ENCODE measurements around the gene FAM47E.

FAM47E gene

DNA sequence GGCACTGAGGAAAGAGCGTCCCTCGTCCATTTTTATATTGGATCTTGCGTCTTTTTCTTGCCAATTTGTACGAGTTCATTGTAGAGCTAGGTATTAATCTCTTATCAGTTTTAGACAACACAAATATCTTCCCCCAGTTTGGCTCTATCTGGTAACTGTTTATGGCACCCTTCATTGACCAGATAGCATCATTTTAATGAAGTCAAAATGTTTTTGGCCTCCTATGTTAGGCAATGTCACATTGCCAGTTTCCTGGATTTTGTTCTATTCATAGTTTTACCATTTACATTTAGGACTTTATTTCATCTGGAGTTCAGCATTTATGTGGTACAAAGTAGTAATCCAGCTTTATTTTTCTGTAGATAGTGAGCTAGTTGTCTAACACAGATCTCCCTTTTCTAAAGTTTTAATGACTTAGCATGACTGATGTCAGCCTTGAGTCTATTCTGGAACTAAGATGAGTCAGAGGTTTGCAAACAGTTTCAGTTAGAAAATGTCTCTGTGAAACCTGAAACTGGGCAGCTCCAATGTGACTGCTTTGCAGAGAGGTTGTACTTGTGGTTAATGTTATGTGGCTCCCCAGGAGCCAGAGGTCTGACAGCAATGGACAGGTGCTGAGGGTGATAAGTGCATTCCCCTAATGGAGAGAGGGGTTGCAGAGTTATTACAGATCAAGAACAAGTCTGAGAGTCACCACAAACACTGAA lies 49.7 kb downstream of the FAM47E start:
- DNase-seq (ENCODE audit: low spot score) = peak; percentile 23

DNA sequence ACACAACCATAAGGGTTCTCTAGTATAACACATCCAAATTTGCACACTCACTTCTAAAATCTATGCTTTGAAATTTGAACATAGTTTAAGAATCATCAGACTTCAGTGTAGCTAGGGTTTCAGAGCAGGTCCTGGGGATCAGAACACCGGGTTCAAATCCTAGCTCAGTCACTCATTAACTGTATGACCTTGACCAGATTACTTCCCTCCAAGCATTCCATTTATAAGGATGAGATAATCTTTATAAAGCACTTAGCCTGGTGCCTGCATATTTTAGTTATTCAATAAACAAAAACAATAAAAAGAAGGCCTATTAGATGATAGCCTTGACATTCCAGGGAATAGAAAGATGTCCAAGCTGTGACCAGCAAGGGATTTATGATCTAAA lies 50.2 kb downstream of the FAM47E start:
- no peak for DNase-seq (ENCODE audit: low spot score)

DNA sequence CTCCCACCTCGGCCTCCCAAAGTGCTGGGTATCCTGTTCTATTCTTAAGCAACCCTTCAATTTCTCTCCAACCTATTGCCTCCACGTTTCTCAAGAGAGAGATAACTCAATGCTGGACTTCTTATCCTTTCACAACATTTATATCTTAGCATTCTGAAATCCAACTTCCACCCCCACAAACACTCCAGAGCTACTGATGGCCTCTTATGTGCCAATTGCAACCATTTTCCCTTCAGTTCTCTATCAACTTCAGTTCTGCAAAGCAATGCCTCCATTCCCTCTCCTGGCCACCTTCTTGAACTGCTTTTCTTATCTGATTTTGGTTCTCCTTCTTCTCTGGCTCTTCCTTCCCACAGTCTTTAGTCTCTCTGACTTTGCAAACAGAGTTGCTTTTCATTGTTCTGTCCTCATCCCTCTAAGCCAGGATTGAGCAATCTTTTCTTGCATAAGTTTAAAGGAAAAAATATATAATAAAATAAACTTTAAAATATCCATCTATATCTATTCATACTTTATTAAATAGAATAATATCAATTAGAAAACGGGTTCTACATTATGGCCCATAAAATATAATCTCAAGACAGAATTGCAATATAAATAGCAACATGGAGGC lies 51.4 kb downstream of the FAM47E start:
- no peak for DNase-seq (ENCODE audit: low spot score)

DNA sequence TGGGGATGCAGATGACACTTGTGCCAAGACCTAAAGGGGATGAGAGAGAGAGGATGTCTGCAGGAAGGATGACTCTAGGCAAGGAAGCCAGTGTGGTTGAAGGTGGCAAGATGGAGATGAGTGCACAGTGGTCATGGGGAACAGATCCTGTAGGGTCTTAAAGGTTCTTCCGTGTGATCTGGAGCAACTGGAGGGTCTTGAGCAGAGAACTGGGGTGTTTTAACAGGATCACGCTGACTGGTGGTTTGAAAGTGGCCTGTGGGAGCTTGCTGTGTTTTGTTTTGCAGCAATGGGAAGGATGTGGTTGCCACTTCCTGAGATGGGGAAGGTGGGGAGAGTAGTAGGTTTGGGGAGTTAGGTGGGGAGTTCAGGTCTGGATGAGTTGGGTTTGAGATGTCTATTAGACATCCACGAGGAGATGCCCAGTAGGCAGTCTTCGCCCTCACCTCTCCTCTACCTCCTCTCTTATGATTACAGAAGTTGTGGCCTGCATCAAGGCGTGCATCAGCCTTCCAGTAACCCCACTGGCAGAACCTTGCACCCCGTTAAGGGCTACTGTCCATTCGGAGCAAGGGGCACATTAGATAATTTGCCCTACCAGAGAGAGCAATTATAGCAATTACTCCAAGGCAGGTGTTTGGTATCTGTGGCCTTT lies 53.6 kb downstream of the FAM47E start:
- no peak for DNase-seq (ENCODE audit: low spot score)

DNA sequence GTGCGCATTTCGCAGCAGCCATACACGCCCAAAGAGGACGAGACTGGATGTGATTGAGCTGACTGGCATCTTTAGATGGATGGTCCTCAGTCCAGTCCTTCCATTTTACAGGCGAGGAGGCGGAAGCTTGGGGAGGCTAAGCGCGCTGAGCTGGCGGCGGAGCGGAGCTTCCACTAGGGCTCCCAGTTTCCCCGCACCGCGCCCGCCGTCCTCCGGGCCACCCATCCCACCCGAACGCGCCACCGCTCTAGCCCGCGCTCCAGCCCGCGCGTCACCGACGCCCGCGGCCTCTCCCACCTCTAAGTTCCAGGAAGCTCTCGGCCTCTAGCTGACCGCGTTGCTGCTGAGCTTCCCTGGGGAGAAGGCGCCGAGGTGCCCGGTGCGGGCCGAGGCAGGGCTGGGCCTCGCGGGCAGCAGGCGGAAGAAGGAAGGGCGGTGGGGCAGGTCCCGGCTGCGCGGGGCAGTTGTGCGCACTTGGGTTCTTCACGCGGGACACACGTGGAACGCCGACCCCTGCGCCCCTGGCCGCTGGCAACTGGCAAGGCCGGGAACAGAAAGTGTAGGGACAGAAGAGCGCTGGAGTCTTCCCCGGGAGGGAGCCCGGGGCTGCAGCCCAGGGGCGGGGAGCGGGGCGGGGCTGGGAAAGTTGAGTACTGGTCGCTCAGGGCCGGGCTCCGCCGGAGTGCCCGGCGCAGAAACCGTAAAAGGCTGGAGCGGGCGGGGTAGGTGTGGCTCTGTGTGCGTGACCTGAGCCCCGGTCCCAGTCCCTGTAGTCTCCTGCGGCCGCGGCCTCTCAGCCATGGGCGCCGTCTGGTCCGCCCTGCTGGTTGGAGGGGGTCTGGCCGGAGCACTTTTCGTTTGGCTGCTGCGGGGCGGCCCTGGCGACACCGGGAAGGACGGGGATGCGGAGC lies 54.7 kb downstream of the FAM47E start, which contains the start of gene STBD1:
STBD1 (plus strand) TSS at position 763 of the 911 bp plus-strand sequence; CDS start at position 800, 37 bp downstream.
- peak; percentile 90 for DNase-seq (ENCODE audit: low spot score)

DNA sequence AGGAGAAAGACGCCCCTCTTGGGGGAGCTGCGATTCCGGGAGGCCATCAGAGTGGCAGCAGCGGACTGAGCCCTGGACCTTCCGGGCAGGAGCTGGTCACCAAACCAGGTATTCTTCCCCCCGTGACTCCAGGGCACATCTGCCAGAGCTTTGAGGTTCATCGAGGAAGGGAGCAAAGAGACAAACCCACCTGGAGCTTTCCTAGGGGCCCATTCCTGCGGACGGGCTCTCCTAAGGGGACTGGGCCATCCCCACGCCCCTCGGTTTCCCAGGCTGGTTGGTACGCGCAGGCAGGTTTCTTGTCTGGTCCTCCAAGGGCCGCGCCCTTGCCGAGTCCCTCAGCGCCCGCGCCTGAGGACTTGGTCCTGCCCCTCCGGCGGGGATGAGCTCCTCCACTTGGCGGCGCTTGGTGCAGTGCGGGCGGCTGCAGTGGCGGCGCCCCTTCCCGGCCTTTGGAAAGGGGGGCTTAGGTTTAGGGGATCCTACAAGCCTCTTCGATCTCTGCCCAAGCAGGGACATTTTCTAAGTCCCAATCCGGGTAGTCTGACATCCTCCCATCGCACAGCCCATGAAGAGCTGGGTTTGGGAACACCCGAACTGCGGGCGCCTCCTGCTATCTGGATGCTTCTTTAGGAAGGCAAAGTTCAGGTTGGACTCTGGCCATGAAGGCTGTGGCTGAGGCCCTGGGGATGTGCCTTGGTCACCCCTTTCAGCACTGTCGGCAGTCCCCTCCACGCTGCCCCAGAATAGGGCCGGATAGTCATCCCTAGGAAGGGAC lies 55.5 kb downstream of the FAM47E start:
- peak; percentile 86 for DNase-seq (ENCODE audit: low spot score)

DNA sequence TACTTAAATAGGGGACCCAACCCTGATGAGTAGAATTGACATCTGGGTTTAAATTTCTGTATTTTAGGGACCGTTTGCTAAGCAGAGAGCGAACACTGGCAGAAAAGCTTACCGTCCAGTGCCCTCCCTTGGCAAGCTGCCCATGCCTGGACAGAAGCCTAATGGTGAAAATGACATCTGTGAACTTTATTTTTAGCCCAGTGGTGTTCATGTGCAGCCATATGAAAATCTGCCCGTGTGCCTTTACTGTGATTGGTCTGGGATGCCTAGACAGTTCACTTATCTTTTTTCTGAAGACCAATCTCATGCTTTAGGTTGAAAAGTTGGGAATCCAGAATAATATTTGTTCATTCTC lies 56.1 kb downstream of the FAM47E start:
- DNase-seq (ENCODE audit: low spot score) = no peak

DNA sequence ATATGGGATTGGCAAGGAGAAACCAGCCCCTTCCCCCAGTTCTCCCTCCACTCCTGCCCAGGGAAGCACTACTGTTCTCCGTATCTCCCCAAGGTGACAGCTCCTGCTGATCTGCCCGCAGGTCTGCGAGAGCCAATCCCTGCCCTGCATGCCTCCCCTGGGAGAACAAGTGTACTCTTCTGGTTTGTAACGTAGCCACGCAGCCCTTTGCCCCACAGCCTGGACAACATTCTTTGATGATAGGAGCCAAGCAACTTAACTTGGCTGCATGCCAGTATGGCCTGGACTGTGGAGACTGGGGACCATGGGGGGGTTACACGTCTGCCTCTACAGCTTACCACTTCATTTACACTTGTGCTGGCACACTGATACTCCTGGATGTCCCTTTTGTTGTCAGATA lies 57.0 kb downstream of the FAM47E start:
- no peak for DNase-seq (ENCODE audit: low spot score)

DNA sequence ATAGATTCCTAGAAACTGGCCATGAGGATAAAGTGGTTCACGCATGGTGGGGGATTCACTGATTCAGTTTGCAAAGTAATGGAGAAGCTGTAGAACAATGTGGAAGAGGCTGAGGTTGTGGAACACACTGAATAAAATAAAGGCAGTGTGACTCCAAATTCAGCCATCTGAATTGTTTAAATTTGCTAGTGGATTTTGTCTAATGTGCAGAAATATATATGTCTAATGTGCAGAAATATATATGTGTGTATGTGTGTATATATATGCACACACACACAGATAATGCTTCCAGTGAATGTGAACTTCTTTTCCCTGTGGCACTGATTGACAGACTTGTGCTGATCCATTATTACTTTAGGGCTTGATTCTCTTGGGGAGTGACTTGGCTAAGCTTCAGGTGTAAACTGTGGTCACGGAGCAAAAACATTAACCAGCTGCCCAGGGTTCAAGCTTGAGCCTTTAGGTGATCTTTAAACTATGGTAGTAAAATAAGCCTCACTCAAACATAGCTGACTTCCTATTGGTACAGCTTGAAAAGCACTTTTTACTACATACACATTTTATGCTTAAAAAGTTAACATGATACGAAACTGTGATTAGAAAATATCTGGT lies 58.5 kb downstream of the FAM47E start:
- no peak for DNase-seq (ENCODE audit: low spot score)

DNA sequence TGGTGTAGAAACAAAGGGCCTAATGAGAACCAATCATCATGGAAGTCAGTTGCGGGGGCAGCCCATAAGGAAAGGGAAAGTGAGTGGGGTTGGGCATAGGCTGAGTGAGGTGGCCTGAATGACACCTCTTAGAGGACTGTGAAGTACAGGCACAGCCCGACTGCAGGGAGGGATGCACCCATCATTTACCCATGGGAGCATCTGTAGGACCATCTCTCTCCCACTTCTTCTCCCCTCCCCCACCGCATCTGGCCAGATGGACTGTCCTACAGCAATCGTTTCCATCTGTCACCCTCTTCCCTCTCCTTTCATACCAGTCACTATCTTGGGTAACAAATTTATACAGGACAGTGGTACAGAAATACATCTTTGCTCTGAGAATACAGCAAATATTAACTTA lies 59.2 kb downstream of the FAM47E start:
- DNase-seq (ENCODE audit: low spot score) = no peak

DNA sequence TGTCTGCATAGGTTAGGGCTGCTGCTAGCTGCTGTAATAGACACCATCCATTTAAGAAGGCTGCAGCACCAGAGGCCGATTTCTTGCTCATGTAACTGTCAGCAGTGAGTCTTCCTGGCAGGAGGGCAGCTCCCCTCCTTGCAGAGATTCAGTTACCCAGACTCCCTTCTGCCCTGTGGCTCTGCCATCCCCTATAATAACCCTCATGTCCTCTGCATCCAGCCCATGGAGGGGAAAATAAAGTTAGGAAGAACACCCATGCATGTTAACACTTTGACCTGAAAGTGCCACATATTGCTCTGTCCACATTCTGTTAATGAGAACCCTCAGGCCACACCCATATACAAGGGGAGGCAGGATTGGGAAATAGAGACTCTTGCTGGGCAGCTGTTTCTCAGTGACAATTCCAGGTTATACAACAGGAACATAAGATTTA lies 60.4 kb downstream of the FAM47E start:
- no peak for DNase-seq (ENCODE audit: low spot score)

DNA sequence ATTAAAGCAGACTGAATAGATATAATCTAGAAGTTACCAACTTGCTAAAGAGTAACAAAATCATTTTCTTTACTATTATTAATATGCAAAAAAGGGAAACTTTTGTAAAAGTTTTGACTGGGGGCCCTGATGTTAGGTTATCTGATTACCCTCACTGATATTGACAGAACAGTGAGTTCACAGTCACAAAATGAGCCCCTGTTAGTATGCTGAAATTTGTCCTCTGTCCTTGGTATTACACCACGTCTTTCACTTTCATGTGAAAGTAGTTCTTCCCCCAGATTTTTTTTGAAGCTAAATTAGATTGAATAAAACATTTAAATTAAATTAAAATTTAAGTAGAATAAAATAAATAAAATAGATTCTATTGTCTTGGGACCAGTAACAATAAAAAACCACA lies 60.9 kb downstream of the FAM47E start:
- DNase-seq (ENCODE audit: low spot score) = no peak

DNA sequence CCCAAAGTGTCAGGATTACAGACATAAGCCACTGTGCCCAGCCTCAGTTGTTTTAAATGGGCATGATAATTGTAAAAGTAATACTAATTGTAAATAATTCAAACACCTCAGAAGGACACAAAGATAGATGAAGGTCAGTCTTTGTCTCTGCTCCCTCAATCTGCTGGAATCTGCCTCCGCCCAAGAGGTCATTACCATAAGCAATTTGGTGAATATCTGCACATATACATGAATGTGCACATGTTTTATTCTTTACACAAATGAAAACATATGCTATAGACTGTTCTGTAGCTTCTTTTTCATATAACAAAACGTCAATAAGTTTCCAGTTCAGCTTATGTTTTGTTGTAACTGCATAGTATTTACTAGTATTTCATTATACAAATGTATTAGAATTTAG lies 62.0 kb downstream of the FAM47E start:
- DNase-seq (ENCODE audit: low spot score) = no peak

DNA sequence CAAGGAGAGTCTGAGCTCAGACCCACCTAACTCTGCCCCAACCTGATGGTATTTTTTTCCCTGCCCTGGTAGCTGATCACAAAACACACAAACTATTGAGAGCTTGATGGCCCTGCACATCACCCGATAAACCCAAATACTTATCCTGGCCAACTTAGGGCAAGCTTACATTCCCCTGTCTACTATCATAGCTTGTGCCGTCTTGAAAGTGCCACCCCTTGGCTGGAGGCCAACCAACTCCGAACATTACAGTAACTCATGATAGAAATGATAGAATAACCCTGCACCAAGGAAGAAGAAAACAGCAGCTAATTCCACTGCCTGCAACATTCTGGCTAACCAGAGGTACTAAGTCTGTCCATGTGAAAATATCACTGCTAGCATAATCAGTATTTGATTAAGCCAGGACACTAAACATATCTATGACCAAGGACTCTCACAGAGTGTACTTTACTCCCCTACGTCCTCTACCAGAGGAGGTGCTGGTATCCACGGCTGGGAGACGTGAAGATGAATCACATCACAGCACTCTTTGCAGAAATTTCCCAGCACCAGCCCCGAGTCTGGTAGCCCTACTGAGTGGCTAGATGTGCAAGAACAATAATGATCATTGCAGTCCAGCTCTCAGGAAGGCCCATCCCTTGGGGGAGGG lies 63.9 kb downstream of the FAM47E start:
- DNase-seq (ENCODE audit: low spot score) = no peak

DNA sequence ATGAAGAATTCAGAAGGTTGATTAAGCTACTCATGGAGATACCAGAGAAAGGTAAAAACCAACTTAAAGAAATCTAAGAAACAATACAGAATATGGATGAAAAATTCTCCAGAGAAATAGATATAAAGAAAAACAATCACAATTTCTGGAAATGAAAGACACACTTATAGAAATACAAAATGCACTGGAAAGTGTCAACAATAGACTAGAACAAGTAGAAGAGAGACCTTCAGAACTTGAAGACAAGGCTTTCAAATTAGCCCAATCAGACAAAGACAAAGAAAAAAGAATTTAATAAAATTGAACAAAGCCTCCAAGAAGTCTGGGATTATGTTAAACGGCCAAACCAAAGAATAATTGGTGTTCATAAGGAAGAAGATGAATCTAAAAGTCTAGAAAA lies 64.6 kb downstream of the FAM47E start:
- no peak for DNase-seq (ENCODE audit: low spot score)

DNA sequence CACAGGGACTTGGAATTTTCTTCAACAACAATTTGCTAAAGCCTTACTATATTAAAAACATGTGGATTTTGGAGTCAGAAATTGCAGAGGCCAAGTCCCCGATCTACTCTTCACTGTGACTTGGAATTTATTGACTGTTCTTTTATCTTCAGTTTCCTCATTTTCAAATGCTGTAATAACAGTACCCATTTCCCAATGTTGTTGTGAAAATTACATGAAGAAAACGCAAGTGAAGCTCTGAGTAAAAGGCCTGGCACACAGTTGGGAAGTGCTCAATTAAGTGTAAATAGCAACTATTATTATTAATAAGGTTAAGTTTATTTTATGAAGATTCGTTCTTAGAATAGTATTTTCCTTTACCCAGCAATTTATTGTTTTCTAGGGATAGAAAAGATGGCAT lies 70.7 kb downstream of the FAM47E start:
- no peak for DNase-seq (ENCODE audit: low spot score)

DNA sequence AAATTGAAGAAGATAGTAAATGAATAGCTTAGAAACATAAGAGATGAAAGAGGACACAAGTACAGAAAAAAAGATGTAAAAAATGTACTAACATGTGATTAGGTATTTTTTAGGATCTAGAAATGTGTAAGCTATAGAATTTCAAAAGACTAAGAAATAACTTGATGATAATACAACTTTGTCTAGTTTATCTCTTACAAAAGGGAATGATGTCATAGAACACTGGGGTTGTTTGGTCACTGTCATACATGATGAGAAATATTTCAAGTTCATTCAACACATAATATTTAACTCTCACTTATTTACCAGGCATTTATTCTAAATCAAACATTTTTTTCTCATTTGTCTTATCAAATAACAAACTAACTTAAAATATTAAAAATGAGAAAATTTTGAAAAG lies 73.6 kb downstream of the FAM47E start:
- DNase-seq (ENCODE audit: low spot score) = no peak

DNA sequence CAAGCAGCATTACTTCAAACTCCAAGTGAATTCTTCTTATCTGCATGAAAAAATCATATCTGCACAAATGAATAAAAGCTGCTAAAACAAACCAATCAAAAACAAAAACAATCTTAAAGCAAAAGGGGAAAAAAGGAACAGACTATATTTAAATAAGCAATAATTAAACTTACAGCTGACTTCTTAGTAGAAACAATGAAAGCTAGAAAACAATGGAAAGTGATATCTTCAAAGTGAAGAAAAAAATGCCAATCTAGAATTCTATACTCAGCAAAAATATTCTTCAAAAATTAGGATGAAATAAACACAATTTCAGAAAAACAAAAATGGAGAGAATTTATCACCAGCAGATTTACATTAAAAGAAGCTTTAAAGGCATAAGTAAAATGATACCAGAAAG lies 75.0 kb downstream of the FAM47E start:
- DNase-seq (ENCODE audit: low spot score) = no peak

Measured in iPS-NIHi11 (cell line).